C4-2B (cell line): ENCODE data around the gene CFAP54.

ENCODE experiments used
- CTCF ChIP-seq: fragments of 450-650 bp; conservative IDR thresholded peaks from 2 replicates; pipeline ENCODE4 v1.5.1; 2017; ENCODE audit warnings: mild to moderate bottlenecking
- ZFX ChIP-seq: fragments of 450-650 bp; IDR thresholded peaks from 2 replicates; pipeline ENCODE4 v1.6.1; 2017

GRCh38 chr12:96902076-96902475 lies 412.7 kb downstream of the CFAP54 start:
- TF ChIP-seq CTCF, result peak; percentile 28
- TF ChIP-seq ZFX, result no peak
